SK-N-SH treated with all-trans-retinoic acid at 6 μM for 48 hours (cell line): Measurements from ENCODE around the gene ZNF418.

Experiments used
- ATAC-seq: fragments of 200-7000 bp; cut with Tn5 transposase; 3 replicates; pipeline ENCODE4 v1.9.1; 2020; ENCODE audit warnings: mild to moderate bottlenecking, moderate library complexity
- ARNTL ChIP-seq: fragments of 450-650 bp; formaldehyde crosslinking; IDR thresholded peaks from 2 replicates; pipeline ENCODE4 v1.5.0; 2020; ENCODE audit warnings: low read depth, mild to moderate bottlenecking, moderate library complexity, borderline replicate concordance
- BACH2 ChIP-seq: fragments of 250-450 bp; sonication (Bioruptor Pico); IDR thresholded peaks from 2 replicates; pipeline ENCODE4 v1.9.0; 2021; ENCODE audit warnings: mild to moderate bottlenecking, borderline replicate concordance
- CREB5 ChIP-seq: fragments of 250-450 bp; sonication (Bioruptor Pico); IDR thresholded peaks from 2 replicates; pipeline ENCODE4 v1.5.1; 2020; ENCODE audit warnings: low read depth, mild to moderate bottlenecking, moderate library complexity
- CSDC2 ChIP-seq: fragments of 250-450 bp; sonication (Bioruptor Pico); IDR thresholded peaks from 2 replicates; pipeline ENCODE4 v1.5.0; 2020; ENCODE audit warnings: mild to moderate bottlenecking, moderate library complexity
- CSRNP3 ChIP-seq: fragments of 250-450 bp; sonication (Bioruptor Pico); IDR thresholded peaks from 2 replicates; pipeline ENCODE4 v1.5.1; 2021; ENCODE audit warnings: mild to moderate bottlenecking, moderate library complexity
- ESRRG ChIP-seq: fragments of 250-450 bp; sonication (Bioruptor Pico); IDR thresholded peaks from 2 replicates; pipeline ENCODE4 v1.6.1; 2021; ENCODE audit warnings: mild to moderate bottlenecking
- GLIS3 ChIP-seq: fragments of 250-450 bp; sonication (Bioruptor Pico); IDR thresholded peaks from 2 replicates; pipeline ENCODE4 v1.5.0; 2020; ENCODE audit warnings: mild to moderate bottlenecking, moderate library complexity
- ISL1 ChIP-seq: fragments of 250-450 bp; sonication (Bioruptor Pico); IDR thresholded peaks from 2 replicates; pipeline ENCODE4 v2.1.2; 2022; ENCODE audit warnings: mild to moderate bottlenecking, moderate library complexity
- OSR1 ChIP-seq: fragments of 250-450 bp; sonication (Bioruptor Pico); IDR thresholded peaks from 2 replicates; pipeline ENCODE4 v1.8.0; 2022; ENCODE audit warnings: moderate library complexity, mild to moderate bottlenecking, inconsistent platforms
- POU6F1 ChIP-seq: fragments of 250-450 bp; sonication (Bioruptor Pico); IDR thresholded peaks from 2 replicates; pipeline ENCODE4 v1.8.0; 2021; ENCODE audit warnings: low read depth, mild to moderate bottlenecking, moderate library complexity, borderline replicate concordance
- PPARA ChIP-seq: fragments of 250-450 bp; sonication (Bioruptor Pico); IDR thresholded peaks from 2 replicates; pipeline ENCODE4 v1.5.0; 2020; ENCODE audit warnings: mild to moderate bottlenecking, borderline replicate concordance
- SNAI2 ChIP-seq: fragments of 250-450 bp; sonication (Bioruptor Pico); IDR thresholded peaks from 2 replicates; pipeline ENCODE4 v1.5.0; 2020; ENCODE audit warnings: mild to moderate bottlenecking, moderate library complexity
- TCF4 ChIP-seq: fragments of 250-450 bp; sonication (Bioruptor Pico); IDR thresholded peaks from 2 replicates; pipeline ENCODE4 v1.8.0; 2021; ENCODE audit warnings: mild to moderate bottlenecking, moderate library complexity, borderline replicate concordance
- TOX ChIP-seq: fragments of 250-450 bp; sonication (Bioruptor Pico); IDR thresholded peaks from 2 replicates; pipeline ENCODE4 v1.8.0; 2021; ENCODE audit warnings: mild to moderate bottlenecking, moderate library complexity, borderline replicate concordance
- ZC3H10 ChIP-seq: fragments of 250-450 bp; sonication (Bioruptor Pico); IDR thresholded peaks from 2 replicates; pipeline ENCODE4 v1.5.1; 2021; ENCODE audit warnings: mild to moderate bottlenecking, moderate library complexity
- ZFP3 ChIP-seq: fragments of 250-450 bp; sonication (Bioruptor Pico); IDR thresholded peaks from 2 replicates; pipeline ENCODE4 v1.5.0; 2020; ENCODE audit warnings: mild to moderate bottlenecking, moderate library complexity
- ZFP30 ChIP-seq: fragments of 450-650 bp; formaldehyde crosslinking; IDR thresholded peaks from 2 replicates; pipeline ENCODE4 v1.5.0; 2022; ENCODE audit warnings: mild to moderate bottlenecking, moderate library complexity
- ZNF70 ChIP-seq: fragments of 450-650 bp; formaldehyde crosslinking; IDR thresholded peaks from 2 replicates; pipeline ENCODE4 v1.5.0; 2020; ENCODE audit warnings: mild to moderate bottlenecking, moderate library complexity
- ZNF8 ChIP-seq: fragments of 450-650 bp; formaldehyde crosslinking; IDR thresholded peaks from 2 replicates; pipeline ENCODE4 v1.5.0; 2020; ENCODE audit warnings: mild to moderate bottlenecking, moderate library complexity
- TF ChIP-seq, protein P1 (sequence below): fragments of 250-450 bp; sonication (Bioruptor Pico); IDR thresholded peaks from 2 replicates; pipeline ENCODE4 v1.8.0; 2020; ENCODE audit warnings: mild to moderate bottlenecking, moderate library complexity, borderline replicate concordance
- TF ChIP-seq, protein P2 (sequence below): fragments of 250-450 bp; sonication (Bioruptor Pico); IDR thresholded peaks from 2 replicates; pipeline ENCODE4 v1.5.0; 2020; ENCODE audit warnings: mild to moderate bottlenecking, moderate library complexity

The ZNF418 gene

DNA sequence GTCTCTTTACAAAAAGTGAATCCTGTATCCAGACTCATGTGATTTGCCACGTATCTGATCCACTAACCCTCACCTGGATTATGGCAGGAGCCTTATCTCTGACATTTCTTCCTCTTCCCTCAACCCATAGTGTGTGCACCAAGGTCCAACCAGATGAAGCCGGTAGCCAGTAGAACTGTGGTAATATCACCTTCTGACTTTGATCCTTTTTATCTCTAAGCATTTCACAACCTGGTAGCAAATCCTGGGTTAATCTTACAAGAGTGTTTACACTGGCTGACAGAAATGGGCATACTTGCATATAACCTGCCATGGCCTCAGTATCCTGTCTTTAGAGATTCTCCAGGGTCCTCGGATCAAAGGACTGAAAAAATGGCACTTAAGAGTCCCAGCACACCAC lies 20.7 kb downstream of the ZNF418 start:
- no peak for ATAC-seq
- TF ChIP-seq CSRNP3 (CRISPR knock-in tag) (no peak), TOX (no peak), ZNF70 (CRISPR knock-in tag) (no peak), TCF4 (no peak), ISL1 (CRISPR knock-in tag) (no peak), BACH2 (CRISPR knock-in tag) (no peak), PPARA (CRISPR knock-in tag) (no peak), CREB5 (CRISPR knock-in tag) (no peak), SNAI2 (CRISPR knock-in tag) (no peak), CSDC2 (CRISPR knock-in tag) (no peak), ZNF8 (CRISPR knock-in tag) (no peak), ARNTL (CRISPR knock-in tag) (no peak), ESRRG (no peak), ZFP30 (CRISPR knock-in tag) (no peak), GLIS3 (CRISPR knock-in tag) (no peak), POU6F1 (CRISPR knock-in tag) (no peak)
- TF ChIP-seq, protein P1, sequence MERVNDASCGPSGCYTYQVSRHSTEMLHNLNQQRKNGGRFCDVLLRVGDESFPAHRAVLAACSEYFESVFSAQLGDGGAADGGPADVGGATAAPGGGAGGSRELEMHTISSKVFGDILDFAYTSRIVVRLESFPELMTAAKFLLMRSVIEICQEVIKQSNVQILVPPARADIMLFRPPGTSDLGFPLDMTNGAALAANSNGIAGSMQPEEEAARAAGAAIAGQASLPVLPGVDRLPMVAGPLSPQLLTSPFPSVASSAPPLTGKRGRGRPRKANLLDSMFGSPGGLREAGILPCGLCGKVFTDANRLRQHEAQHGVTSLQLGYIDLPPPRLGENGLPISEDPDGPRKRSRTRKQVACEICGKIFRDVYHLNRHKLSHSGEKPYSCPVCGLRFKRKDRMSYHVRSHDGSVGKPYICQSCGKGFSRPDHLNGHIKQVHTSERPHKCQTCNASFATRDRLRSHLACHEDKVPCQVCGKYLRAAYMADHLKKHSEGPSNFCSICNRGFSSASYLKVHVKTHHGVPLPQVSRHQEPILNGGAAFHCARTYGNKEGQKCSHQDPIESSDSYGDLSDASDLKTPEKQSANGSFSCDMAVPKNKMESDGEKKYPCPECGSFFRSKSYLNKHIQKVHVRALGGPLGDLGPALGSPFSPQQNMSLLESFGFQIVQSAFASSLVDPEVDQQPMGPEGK (CRISPR knock-in tag) = no peak
- TF ChIP-seq, protein P2, sequence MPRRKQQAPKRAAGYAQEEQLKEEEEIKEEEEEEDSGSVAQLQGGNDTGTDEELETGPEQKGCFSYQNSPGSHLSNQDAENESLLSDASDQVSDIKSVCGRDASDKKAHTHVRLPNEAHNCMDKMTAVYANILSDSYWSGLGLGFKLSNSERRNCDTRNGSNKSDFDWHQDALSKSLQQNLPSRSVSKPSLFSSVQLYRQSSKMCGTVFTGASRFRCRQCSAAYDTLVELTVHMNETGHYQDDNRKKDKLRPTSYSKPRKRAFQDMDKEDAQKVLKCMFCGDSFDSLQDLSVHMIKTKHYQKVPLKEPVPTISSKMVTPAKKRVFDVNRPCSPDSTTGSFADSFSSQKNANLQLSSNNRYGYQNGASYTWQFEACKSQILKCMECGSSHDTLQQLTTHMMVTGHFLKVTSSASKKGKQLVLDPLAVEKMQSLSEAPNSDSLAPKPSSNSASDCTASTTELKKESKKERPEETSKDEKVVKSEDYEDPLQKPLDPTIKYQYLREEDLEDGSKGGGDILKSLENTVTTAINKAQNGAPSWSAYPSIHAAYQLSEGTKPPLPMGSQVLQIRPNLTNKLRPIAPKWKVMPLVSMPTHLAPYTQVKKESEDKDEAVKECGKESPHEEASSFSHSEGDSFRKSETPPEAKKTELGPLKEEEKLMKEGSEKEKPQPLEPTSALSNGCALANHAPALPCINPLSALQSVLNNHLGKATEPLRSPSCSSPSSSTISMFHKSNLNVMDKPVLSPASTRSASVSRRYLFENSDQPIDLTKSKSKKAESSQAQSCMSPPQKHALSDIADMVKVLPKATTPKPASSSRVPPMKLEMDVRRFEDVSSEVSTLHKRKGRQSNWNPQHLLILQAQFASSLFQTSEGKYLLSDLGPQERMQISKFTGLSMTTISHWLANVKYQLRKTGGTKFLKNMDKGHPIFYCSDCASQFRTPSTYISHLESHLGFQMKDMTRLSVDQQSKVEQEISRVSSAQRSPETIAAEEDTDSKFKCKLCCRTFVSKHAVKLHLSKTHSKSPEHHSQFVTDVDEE = no peak

GRCh38 chr19:57907394-57907793 lies 27.8 kb downstream of the ZNF418 start:
- ATAC-seq = no peak
- no peak for TF ChIP-seq TOX
- no peak for TF ChIP-seq ARNTL (CRISPR knock-in tag)
- TF ChIP-seq TCF4 = no peak
- TF ChIP-seq BACH2 (CRISPR knock-in tag) = no peak
- TF ChIP-seq, protein P1 (CRISPR knock-in tag) = no peak
- no peak for TF ChIP-seq SNAI2 (CRISPR knock-in tag)
- TF ChIP-seq PPARA (CRISPR knock-in tag) = no peak
- TF ChIP-seq OSR1 (CRISPR knock-in tag) = no peak
- TF ChIP-seq ZNF70 (CRISPR knock-in tag) = no peak
- TF ChIP-seq ZNF8 (CRISPR knock-in tag) = no peak
- TF ChIP-seq ZC3H10 = no peak
- TF ChIP-seq GLIS3 (CRISPR knock-in tag) = no peak
- TF ChIP-seq ISL1 (CRISPR knock-in tag) = no peak
- no peak for TF ChIP-seq POU6F1 (CRISPR knock-in tag)
- no peak for TF ChIP-seq ZFP3
- TF ChIP-seq, protein P2 = no peak
- TF ChIP-seq CSRNP3 (CRISPR knock-in tag) = no peak
- no peak for TF ChIP-seq CSDC2 (CRISPR knock-in tag)
